ENCODE data around the gene OSR1. TPM values are rescaled to one million over a fixed set of nuclear protein-coding genes. Genes with fewer than 3 reads are reported as not detected.
A peak's percentile ranks its signal among the peaks of the same experiment; 100 is the strongest.

The OSR1 gene
- total and polyA plus RNA-seq, 4 donors: 0.14 to 0.70 (median 0.17) TPM; not detected in 1

- Histone ChIP-seq H3K9ac (ENCODE audit: low read depth in 1 of 2, low read length in 2 of 2) (no peak overlapping the region), H3K36me3 (ENCODE audit: control insufficient read depth in 4 of 4, insufficient read depth in 3 of 4, low read depth in 1 of 4, low read length in 3 of 4) (no peaks in the 10 kb centered on the region), H3K9me3 (ENCODE audit: control insufficient read depth in 4 of 4, low read length in 3 of 4) (no peaks in the 10 kb centered on the region), H3K27ac (ENCODE audit: low read depth in 1 of 2, low read length in 2 of 2) (no peak overlapping the region), H3K27me3 (ENCODE audit: control insufficient read depth in 4 of 4, insufficient read depth in 4 of 4, low read length in 3 of 4) (no peaks in the 10 kb centered on the region), H3K4me1 (ENCODE audit: control insufficient read depth in 4 of 4, insufficient read depth in 4 of 4, low read length in 3 of 4) (no peaks in the 10 kb centered on the region), H3K4me3 (ENCODE audit: low read depth in 1 of 3, low read length in 3 of 3) (no peak overlapping the region)
- 95% methylated on average over 5 of the region's 5 CpGs for WGBS
- TF ChIP-seq SP1 (IDR thresholded peaks at IDR 0.05): no peak
- TF ChIP-seq HNF4A (conservative IDR thresholded peaks at IDR 0.05): no peak
- TF ChIP-seq, protein P1, sequence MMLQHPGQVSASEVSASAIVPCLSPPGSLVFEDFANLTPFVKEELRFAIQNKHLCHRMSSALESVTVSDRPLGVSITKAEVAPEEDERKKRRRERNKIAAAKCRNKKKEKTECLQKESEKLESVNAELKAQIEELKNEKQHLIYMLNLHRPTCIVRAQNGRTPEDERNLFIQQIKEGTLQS (IDR thresholded peaks at IDR 0.05): no peak
- no peak for TF ChIP-seq REST (IDR thresholded peaks at IDR 0.05)
- TF ChIP-seq YY1 (IDR thresholded peaks at IDR 0.05): no peak
- TF ChIP-seq, protein P2, sequence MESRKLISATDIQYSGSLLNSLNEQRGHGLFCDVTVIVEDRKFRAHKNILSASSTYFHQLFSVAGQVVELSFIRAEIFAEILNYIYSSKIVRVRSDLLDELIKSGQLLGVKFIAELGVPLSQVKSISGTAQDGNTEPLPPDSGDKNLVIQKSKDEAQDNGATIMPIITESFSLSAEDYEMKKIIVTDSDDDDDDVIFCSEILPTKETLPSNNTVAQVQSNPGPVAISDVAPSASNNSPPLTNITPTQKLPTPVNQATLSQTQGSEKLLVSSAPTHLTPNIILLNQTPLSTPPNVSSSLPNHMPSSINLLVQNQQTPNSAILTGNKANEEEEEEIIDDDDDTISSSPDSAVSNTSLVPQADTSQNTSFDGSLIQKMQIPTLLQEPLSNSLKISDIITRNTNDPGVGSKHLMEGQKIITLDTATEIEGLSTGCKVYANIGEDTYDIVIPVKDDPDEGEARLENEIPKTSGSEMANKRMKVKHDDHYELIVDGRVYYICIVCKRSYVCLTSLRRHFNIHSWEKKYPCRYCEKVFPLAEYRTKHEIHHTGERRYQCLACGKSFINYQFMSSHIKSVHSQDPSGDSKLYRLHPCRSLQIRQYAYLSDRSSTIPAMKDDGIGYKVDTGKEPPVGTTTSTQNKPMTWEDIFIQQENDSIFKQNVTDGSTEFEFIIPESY (IDR thresholded peaks at IDR 0.05): no peak
- no peak for TF ChIP-seq RXRA (IDR thresholded peaks at IDR 0.05)
- TF ChIP-seq NR2F2 (IDR thresholded peaks at IDR 0.05): no peak
- TF ChIP-seq HNF4G (IDR thresholded peaks at IDR 0.05): no peak
- TF ChIP-seq, protein P3, sequence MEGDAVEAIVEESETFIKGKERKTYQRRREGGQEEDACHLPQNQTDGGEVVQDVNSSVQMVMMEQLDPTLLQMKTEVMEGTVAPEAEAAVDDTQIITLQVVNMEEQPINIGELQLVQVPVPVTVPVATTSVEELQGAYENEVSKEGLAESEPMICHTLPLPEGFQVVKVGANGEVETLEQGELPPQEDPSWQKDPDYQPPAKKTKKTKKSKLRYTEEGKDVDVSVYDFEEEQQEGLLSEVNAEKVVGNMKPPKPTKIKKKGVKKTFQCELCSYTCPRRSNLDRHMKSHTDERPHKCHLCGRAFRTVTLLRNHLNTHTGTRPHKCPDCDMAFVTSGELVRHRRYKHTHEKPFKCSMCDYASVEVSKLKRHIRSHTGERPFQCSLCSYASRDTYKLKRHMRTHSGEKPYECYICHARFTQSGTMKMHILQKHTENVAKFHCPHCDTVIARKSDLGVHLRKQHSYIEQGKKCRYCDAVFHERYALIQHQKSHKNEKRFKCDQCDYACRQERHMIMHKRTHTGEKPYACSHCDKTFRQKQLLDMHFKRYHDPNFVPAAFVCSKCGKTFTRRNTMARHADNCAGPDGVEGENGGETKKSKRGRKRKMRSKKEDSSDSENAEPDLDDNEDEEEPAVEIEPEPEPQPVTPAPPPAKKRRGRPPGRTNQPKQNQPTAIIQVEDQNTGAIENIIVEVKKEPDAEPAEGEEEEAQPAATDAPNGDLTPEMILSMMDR (IDR thresholded peaks at IDR 0.05; ENCODE audit: low read depth, low read length, missing input control): no peak
- no peak for TF ChIP-seq JUND (IDR thresholded peaks at IDR 0.05)
- no peak for TF ChIP-seq FOXA2 (IDR thresholded peaks at IDR 0.05)
- TF ChIP-seq TAF1 (conservative IDR thresholded peaks at IDR 0.05): no peak
- TF ChIP-seq GABPA (IDR thresholded peaks at IDR 0.05 in 1 of 2, conservative IDR thresholded peaks at IDR 0.05 in 1 of 2): no peak
- DNase-seq (ENCODE audit: low spot score): no peak
Observed at GRCh38 chr2:19330436-19330835, 28.0 kb downstream of the OSR1 start.

DNA sequence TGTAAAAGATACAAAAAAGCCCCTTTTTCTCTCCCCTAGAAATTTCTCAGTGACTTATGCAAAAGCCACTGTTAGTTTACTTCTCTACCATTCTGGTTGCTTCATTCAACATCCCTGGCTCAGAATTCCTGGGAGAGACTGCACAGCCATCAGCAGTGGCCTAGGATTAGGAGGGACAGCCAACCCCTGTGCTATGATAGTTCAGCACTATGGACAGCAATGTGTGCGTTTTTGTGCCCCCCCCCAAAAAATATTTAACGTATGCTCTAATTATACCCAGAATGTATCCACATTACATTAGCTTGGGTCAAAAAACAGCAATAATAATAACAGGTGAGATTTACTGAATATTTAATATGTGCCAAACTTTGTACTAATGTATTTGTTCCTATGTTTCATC is 29.0 kb downstream of the OSR1 start:
- no peaks in the 10 kb centered on the region for H3K4me1 ChIP-seq (ENCODE audit: control insufficient read depth in 4 of 4, insufficient read depth in 4 of 4, low read length in 3 of 4)
- H3K9ac ChIP-seq (ENCODE audit: low read depth in 1 of 2, low read length in 2 of 2): no peak overlapping the region
- no peaks in the 10 kb centered on the region for H3K36me3 ChIP-seq (ENCODE audit: control insufficient read depth in 4 of 4, insufficient read depth in 3 of 4, low read depth in 1 of 4, low read length in 3 of 4)
- no peaks in the 10 kb centered on the region for H3K27me3 ChIP-seq (ENCODE audit: control insufficient read depth in 4 of 4, insufficient read depth in 4 of 4, low read length in 3 of 4)
- no peak for DNase-seq (ENCODE audit: low spot score)
- 57% methylated on average over 2 of the region's 2 CpGs for WGBS
- no peaks in the 10 kb centered on the region for H3K9me3 ChIP-seq (ENCODE audit: control insufficient read depth in 4 of 4, low read length in 3 of 4)
- H3K4me3 ChIP-seq (ENCODE audit: low read depth in 1 of 3, low read length in 3 of 3): no peak overlapping the region
- no peak overlapping the region for H3K27ac ChIP-seq (ENCODE audit: low read depth in 1 of 2, low read length in 2 of 2)
- TF ChIP-seq SP1 (IDR thresholded peaks at IDR 0.05) (no peak), FOXA2 (IDR thresholded peaks at IDR 0.05) (no peak), FOXA1 (IDR thresholded peaks at IDR 0.05) (no peak), HNF4G (IDR thresholded peaks at IDR 0.05) (no peak), EGR1 (IDR thresholded peaks at IDR 0.05; ENCODE audit: low read depth in 2 of 2) (no peak), REST (IDR thresholded peaks at IDR 0.05) (peak; percentile 93), GABPA (IDR thresholded peaks at IDR 0.05 in 1 of 2, conservative IDR thresholded peaks at IDR 0.05 in 1 of 2) (no peak)
